T-helper 22 cell (primary cell): ENCODE results near the gene IDH3B.

ENCODE experiments used
- DNase-seq: peaks from one replicate; pipeline ENCODE4 v3.0.0-alpha.2; 2020; ENCODE audit warnings: low read depth

Gene IDH3B

GRCh38 chr20:2656471-2657117, 7.4 kb downstream of the IDH3B start:
- DNase-seq: no peak

- DNase-seq: no peak
These were observed 8.5 kb downstream of the IDH3B start for GRCh38 chr20:2655331-2656116.

GRCh38 chr20:2654831-2655230, 9.2 kb downstream of the IDH3B start:
- DNase-seq: no peak

- no peak for DNase-seq
These were observed 9.6 kb downstream of the IDH3B start for GRCh38 chr20:2654384-2654822.

- DNase-seq: no peak
These were observed 10.2 kb downstream of the IDH3B start for GRCh38 chr20:2653556-2654383.

DNA sequence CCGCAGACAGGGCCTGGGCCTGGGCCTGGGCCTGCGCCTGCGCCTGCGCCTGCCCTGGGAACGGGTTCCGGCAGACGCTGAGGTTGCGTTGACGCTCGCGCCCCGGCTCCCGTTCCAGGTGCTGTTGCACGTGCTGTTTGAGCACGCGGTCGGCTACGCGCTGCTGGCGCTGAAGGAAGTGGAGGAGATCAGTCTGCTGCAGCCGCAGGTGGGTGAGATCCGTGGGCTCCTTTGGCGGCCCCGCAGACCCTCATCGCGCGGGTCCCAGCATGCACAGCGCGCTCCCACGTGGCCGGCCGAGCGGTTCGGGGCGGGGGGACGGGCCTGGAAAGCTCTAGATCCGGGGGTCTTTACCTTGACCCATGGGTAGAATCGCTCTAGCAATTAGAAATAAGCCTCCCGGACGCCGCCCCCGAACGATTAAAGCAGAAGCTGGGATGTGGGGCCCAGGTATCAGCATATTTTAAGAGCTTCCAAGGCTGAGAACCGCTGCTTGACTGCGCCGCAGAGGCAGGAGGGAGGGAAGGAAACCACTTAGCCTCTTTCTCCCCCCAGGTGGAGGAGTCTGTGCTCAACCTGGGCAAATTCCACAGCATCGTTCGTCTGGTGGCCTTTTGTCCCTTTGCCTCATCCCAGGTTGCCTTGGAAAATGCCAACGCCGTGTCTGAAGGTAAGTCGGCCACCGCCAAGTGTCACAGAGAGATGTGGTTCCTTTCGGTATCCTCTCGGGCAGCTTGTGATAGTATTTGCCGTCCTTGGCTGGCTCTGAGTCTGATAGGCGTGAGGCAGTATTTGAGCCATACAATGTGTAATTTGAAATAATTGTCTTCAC, 11.1 kb downstream of the IDH3B start:
- no peak for DNase-seq

- DNase-seq: peak; percentile 86
These were observed 12.0 kb downstream of the IDH3B start, which contains the start of gene NOP56 for GRCh38 chr20:2651772-2652723. NOP56 (plus strand) TSS chr20:2652632; CDS start chr20:2652661, 29 bp downstream.

- no peak for DNase-seq
These were observed 20.3 kb downstream of the IDH3B start for GRCh38 chr20:2643708-2644107.

- DNase-seq: no peak
These were observed 23.1 kb downstream of the IDH3B start for GRCh38 chr20:2640899-2641298.

DNA sequence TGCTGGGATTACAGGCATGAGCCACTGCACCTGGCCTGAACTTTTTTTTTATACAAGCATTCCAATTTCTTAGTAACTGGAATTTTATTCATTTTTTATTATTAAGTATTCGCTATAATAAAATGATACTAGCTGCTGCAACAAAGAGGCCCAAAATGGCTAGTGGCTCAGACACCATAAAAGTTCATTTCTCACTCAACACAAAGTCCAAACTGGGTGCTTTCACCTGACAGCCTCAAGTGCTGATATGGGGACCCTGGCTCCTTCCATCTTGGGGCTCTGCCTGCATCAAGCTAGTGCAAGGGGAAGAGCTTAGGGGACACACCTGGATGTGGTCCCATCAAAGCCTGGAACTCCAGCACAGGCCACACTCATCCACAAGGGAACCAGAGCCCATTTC, 23.8 kb downstream of the IDH3B start:
- DNase-seq: no peak

DNA sequence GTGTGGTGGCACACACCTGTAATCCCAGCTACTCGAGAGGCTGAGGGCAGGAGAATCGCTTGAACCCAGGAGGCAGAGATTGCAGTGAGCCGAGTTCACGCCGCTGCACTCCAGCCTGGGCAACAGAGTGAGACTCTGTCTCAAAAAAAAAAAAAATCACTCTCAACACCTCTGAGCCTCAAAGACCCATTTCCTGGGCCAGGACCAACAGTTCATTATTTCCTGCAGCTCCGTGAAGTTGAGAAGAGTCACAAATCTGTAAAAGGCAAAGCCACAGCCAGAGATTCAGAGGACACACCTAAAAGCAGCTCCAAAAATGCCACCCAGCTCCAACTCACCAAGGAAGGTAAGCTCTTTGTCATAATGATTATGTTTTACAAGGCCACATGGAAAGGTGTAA, 26.8 kb downstream of the IDH3B start:
- no peak for DNase-seq

DNA sequence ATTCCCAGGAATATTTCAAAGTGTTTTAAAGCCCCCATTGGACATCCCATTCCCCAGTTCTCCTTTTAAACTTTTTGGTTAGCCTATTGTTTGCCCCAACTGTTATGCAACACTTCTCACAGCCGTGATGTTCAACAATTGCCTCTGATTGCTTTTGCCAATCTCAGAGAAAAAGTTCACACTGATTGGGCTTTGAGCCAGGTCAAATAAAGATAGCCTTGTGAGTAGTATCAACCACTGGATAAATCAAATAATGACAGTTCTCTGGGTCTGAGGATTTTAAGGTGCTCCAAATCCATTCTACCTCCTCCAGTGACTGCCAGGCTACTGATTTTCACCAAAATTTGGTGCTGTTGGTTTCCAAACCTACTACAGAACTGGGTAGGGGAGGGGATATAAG, 30.6 kb downstream of the IDH3B start:
- no peak for DNase-seq

DNA sequence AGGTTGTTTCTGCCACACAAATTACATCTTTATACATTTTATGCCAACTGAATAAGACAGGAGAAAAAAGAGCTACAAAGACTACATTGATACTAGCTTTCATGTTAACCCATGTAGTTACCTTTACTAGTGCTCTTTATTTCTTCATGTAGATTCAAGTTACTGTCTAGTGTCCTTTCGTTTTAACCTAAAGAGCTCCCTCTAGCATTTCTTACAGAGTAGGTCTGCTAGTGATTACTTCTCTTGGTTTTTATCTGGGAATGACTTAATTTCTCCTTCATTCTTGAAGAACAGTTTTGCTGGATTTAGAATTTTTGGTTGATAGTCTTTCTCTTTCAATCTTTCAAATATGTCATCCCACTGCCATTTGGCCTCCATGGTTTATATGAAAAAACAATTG, 32.8 kb downstream of the IDH3B start:
- DNase-seq: no peak

GRCh38 chr20:2626853-2627541, 37.0 kb downstream of the IDH3B start:
- no peak for DNase-seq

DNA sequence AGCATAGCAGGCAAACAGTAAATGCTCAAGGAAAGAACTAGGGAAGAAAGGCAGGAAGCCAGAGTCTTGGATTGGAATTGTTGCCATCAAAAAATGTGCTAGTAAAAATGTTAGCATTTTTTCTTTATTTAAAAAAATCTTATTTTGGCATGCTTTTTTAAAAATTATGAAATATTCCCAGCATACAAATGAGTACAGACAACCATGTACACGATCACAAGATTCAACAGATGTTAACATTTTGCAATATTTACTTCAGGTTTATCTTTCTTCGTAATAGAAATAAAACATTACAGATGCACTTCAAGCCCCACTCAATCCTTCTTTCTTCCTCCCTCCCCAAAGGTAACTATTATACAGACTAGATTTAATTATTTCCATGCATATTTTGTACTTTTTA, 39.0 kb downstream of the IDH3B start:
- no peak for DNase-seq

DNA sequence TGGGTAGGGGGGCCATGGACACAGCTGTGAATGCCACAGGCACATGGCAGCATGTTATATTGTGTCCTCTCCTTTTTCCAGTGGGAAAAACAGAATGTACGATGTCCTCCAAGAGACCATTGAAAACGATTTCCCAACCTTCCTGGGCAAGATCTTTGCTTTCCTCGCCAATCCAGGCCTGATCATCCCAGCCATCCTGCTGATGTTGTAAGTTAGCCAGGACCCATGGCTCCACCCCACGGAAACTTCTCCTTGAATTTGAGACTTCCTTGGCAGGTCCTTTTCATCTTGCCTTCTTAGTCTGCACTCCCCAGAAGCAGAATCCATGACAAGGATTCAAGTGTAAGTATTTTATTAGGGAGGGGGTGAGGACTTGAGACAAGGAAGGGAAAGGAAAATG, 39.8 kb downstream of the IDH3B start:
- DNase-seq: no peak

DNA sequence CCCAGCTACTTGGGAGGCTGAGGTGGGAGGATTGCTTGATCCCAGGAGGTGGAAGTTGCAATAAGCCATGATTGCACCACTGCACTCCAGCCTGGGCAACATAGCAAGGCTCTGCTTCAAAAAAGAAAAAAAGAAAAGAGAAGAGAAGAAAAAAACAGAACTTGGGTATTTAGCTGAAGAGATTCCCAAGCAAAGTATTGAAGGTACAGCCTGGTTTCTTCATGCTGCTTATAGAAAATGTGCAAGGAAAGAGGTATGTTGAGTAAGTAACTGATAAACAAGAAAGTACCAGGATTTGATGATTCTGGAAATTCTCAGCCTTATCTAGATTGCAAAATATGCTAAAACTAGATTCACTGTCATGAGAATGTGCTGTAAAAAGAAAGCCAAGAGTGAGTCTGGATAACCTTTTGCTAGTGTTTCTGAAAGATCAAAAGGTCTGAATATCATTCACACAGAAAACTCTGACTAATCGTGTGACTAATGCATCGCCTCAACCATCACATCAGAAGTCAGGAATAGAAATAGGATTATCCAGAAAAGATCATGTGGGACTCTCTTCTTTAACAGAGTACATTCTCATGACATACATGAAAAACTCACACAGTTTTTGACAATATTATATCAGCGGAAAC, 43.9 kb downstream of the IDH3B start:
- DNase-seq: no peak

GRCh38 chr20:2619337-2619736, 44.7 kb downstream of the IDH3B start:
- DNase-seq: no peak

GRCh38 chr20:2618815-2619214, 45.2 kb downstream of the IDH3B start:
- no peak for DNase-seq
